HepG2 (cell line): ENCODE measurements around the gene MAPRE3. TPM values are rescaled to one million over a fixed set of nuclear protein-coding genes. Genes with fewer than 3 reads are reported as not detected.

Experiments
- DNMT3B ChIP-seq: conservative IDR thresholded peaks from 2 replicates; pipeline ENCODE4 v1.6.1; 2016; ENCODE audit warnings: missing biosample characterization, control low read depth
- EED ChIP-seq: sonication (generic); formaldehyde crosslinking; IDR thresholded peaks from 2 replicates; pipeline ENCODE4 v1.5.0; 2020; ENCODE audit warnings: mild to moderate bottlenecking, missing genetic modification reagents
- HDAC2 ChIP-seq: sonication (generic); formaldehyde crosslinking; IDR thresholded peaks from 2 replicates; pipeline ENCODE4 v1.4.0; 2020; ENCODE audit warnings: missing genetic modification reagents
- KLF11 ChIP-seq: IDR thresholded peaks from 2 replicates; pipeline ENCODE4 v1.6.1; 2016; ENCODE audit warnings: missing compliant biosample characterization
- KLF16 ChIP-seq, 2 experiments: sonication (generic) in 1 of 2; formaldehyde crosslinking in 1 of 2; IDR thresholded peaks; 2 replicates each; pipeline versions ENCODE4 v1.6.1 to v1.8.0; 2016 to 2023; ENCODE audit warnings: missing genetic modification reagents in 2 of 2, missing compliant biosample characterization in 1 of 2
- NFE2L2 ChIP-seq: fragments of 150-350 bp; IDR thresholded peaks from 2 replicates; pipeline ENCODE4 v1.6.1; 2014; ENCODE audit warnings: low read length
- NR3C1 ChIP-seq: sonication (generic); formaldehyde crosslinking; IDR thresholded peaks from 2 replicates; pipeline ENCODE4 v1.4.0; 2020; ENCODE audit warnings: missing genetic modification reagents
- RAD21 ChIP-seq: fragments of 450-650 bp; formaldehyde crosslinking; IDR thresholded peaks from 2 replicates; pipeline ENCODE4 v1.5.0; 2020; ENCODE audit warnings: mild to moderate bottlenecking
- RNF2 ChIP-seq: fragments of 450-650 bp; conservative IDR thresholded peaks from 2 replicates; pipeline ENCODE4 v1.6.1; 2016; ENCODE audit warnings: low read depth
- SAFB2 ChIP-seq: sonication (generic); formaldehyde crosslinking; IDR thresholded peaks from 2 replicates; pipeline ENCODE4 v1.5.1; 2020; ENCODE audit warnings: missing genetic modification reagents, low read depth, mild to moderate bottlenecking, borderline replicate concordance
- SYNCRIP ChIP-seq: fragments of 200-400 bp; formaldehyde crosslinking; IDR thresholded peaks from 2 replicates; pipeline ENCODE4 v1.6.1; 2018; ENCODE audit warnings: mild to moderate bottlenecking, low read depth, low read length; ENCODE audit not compliant: insufficient read depth
- TCF7L2 ChIP-seq: IDR thresholded peaks from 2 replicates; pipeline ENCODE4 v1.6.1; 2011; ENCODE audit warnings: mild to moderate bottlenecking, low read depth, low read length, moderate library complexity
- TRIM24 ChIP-seq: sonication (generic); formaldehyde crosslinking; IDR thresholded peaks from 2 replicates; pipeline ENCODE4 v1.8.0; 2022; ENCODE audit warnings: mild to moderate bottlenecking, missing genetic modification reagents
- YEATS4 ChIP-seq: sonication (generic); formaldehyde crosslinking; IDR thresholded peaks from 2 replicates; pipeline ENCODE4 v1.4.0; 2020; ENCODE audit warnings: missing genetic modification reagents, borderline replicate concordance
- ZNF296 ChIP-seq: sonication (generic); formaldehyde crosslinking; conservative IDR thresholded peaks from 2 replicates; pipeline ENCODE4 v1.5.0; 2020; ENCODE audit warnings: mild to moderate bottlenecking, missing genetic modification reagents
- ZNF737 ChIP-seq: sonication (generic); formaldehyde crosslinking; IDR thresholded peaks from 2 replicates; pipeline ENCODE4 v1.5.0; 2020; ENCODE audit warnings: missing genetic modification reagents, mild to moderate bottlenecking, borderline replicate concordance
- polyA plus RNA-seq, 8 experiments: library from polyadenylated mRNA; depleted of rRNA in 3 of 8; stranded (reverse) in 7 of 8; unstranded in 1 of 8; fragments of >200 nt; fragmentation: Illumina TruSeq in 4 of 8; extraction: Trizol in 4 of 8; gene quantifications; 2 replicates each; pipeline versions ENCODE4 v1.2.1 to v1.2.3, GENCODE V29; 2011 to 2016; ENCODE audit warnings: low read depth in 4 of 8, missing spikeins in 1 of 8, mixed read lengths in 1 of 8; ENCODE audit not compliant: insufficient read depth in 1 of 8
- total RNA-seq, 5 experiments: library from RNA; depleted of rRNA; stranded (reverse); fragments of >200 nt; fragmentation: Illumina TruSeq; extraction: Trizol; gene quantifications; 2 replicates each; pipeline ENCODE4 v1.2.3, GENCODE V29; 2016; ENCODE audit warnings: low read depth in 1 of 5
- TF ChIP-seq, protein P1 (sequence below): sonication (generic); formaldehyde crosslinking; IDR thresholded peaks from 2 replicates; pipeline ENCODE4 v1.5.0; 2020; ENCODE audit warnings: mild to moderate bottlenecking, missing genetic modification reagents, borderline replicate concordance
- TF ChIP-seq, protein P2 (sequence below): sonication (generic); formaldehyde crosslinking; IDR thresholded peaks from 2 replicates; pipeline ENCODE4 v1.4.0; 2020; ENCODE audit warnings: missing genetic modification reagents; ENCODE audit errors: not compliant biosample characterization

MAPRE3 gene
- total and polyA plus RNA-seq, 2 of the 13 experiments (the other 11 are each of a cell fraction or from before 2014, with no cell fraction given): 0.31 to 0.91 TPM

DNA sequence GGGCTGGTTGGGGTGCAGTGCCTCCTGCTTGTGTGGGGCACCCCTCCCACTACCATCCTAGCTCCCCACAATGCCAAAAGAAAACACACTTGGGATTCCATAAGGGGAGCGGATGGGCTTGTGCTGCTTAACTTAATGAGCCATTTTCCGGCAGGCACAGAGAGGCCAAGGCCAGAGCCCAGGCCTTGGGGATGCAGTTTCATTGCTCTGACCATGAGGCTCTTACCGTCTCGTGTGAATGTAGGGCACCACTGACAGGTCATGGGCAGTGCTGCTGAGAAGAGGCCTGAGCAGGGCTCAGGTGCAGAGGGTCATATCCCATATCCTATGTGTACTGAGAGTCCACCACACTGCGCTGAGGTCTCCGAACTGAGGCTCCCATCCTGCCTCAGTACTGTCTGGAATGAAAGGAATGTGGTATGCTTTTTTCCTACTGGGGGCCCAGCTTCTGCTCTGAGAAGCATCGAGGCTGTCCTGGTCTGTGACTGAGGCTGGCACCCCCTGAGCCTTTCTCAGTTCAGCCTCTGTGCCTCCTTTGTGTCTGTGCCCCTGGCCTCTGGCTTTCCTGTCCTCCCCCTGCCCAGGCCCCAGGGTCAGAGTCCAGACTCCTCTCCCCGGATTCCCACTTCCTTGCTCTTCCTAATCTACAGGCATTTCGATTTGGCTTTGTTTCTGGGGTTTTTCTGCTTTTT, 45.2 kb upstream of the MAPRE3 start (continued):
- TF ChIP-seq, protein P1, sequence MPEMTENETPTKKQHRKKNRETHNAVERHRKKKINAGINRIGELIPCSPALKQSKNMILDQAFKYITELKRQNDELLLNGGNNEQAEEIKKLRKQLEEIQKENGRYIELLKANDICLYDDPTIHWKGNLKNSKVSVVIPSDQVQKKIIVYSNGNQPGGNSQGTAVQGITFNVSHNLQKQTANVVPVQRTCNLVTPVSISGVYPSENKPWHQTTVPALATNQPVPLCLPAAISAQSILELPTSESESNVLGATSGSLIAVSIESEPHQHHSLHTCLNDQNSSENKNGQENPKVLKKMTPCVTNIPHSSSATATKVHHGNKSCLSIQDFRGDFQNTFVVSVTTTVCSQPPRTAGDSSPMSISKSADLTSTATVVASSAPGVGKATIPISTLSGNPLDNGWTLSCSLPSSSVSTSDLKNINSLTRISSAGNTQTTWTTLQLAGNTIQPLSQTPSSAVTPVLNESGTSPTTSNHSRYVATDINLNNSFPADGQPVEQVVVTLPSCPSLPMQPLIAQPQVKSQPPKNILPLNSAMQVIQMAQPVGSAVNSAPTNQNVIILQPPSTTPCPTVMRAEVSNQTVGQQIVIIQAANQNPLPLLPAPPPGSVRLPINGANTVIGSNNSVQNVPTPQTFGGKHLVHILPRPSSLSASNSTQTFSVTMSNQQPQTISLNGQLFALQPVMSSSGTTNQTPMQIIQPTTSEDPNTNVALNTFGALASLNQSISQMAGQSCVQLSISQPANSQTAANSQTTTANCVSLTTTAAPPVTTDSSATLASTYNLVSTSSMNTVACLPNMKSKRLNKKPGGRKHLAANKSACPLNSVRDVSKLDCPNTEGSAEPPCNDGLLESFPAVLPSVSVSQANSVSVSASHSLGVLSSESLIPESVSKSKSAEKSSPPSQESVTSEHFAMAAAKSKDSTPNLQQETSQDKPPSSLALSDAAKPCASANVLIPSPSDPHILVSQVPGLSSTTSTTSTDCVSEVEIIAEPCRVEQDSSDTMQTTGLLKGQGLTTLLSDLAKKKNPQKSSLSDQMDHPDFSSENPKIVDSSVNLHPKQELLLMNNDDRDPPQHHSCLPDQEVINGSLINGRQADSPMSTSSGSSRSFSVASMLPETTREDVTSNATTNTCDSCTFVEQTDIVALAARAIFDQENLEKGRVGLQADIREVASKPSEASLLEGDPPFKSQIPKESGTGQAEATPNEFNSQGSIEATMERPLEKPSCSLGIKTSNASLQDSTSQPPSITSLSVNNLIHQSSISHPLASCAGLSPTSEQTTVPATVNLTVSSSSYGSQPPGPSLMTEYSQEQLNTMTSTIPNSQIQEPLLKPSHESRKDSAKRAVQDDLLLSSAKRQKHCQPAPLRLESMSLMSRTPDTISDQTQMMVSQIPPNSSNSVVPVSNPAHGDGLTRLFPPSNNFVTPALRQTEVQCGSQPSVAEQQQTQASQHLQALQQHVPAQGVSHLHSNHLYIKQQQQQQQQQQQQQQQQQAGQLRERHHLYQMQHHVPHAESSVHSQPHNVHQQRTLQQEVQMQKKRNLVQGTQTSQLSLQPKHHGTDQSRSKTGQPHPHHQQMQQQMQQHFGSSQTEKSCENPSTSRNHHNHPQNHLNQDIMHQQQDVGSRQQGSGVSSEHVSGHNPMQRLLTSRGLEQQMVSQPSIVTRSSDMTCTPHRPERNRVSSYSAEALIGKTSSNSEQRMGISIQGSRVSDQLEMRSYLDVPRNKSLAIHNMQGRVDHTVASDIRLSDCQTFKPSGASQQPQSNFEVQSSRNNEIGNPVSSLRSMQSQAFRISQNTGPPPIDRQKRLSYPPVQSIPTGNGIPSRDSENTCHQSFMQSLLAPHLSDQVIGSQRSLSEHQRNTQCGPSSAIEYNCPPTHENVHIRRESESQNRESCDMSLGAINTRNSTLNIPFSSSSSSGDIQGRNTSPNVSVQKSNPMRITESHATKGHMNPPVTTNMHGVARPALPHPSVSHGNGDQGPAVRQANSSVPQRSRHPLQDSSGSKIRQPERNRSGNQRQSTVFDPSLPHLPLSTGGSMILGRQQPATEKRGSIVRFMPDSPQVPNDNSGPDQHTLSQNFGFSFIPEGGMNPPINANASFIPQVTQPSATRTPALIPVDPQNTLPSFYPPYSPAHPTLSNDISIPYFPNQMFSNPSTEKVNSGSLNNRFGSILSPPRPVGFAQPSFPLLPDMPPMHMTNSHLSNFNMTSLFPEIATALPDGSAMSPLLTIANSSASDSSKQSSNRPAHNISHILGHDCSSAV (CRISPR knock-in tag): no peak
- TF ChIP-seq HDAC2 (CRISPR knock-in tag) (peak; percentile 83), KLF16 (CRISPR knock-in tag; IDR thresholded peaks at IDR 0.05) (0 out of 4 replicates have a peak, but pooled peaks of 1 of the 2 experiments have one; percentile 47), ZNF296 (CRISPR knock-in tag) (no peak), RAD21 (CRISPR knock-in tag) (no peak; the same call in 1 of the 2 replicates), SAFB2 (CRISPR knock-in tag) (peak; percentile 64; the same call in 1 of the 2 replicates), YEATS4 (CRISPR knock-in tag) (peak; percentile 74), SYNCRIP (no peak), DNMT3B (CRISPR knock-in tag) (no peak), RNF2 (no peak), TRIM24 (CRISPR knock-in tag) (no peak), EED (CRISPR knock-in tag) (peak; percentile 63; the same call in 1 of the 2 replicates), ZNF737 (CRISPR knock-in tag) (no peak), KLF11 (CRISPR knock-in tag) (peak; percentile 30; the same call in 1 of the 2 replicates), NR3C1 (CRISPR knock-in tag) (no peak), TCF7L2 (no peak), NFE2L2 (no peak)
- TF ChIP-seq, protein P2, sequence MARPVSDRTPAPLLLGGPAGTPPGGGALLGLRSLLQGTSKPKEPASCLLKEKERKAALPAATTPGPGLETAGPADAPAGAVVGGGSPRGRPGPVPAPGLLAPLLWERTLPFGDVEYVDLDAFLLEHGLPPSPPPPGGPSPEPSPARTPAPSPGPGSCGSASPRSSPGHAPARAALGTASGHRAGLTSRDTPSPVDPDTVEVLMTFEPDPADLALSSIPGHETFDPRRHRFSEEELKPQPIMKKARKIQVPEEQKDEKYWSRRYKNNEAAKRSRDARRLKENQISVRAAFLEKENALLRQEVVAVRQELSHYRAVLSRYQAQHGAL (CRISPR knock-in tag): peak; percentile 41
